ENCODE measurements around the gene AFG1L.
"Not testable (repeated sequence)": the region's sequence is repeated elsewhere in the genome, so short reads cannot be mapped to it uniquely, and the experiment has no call there.

AFG1L gene

DNA sequence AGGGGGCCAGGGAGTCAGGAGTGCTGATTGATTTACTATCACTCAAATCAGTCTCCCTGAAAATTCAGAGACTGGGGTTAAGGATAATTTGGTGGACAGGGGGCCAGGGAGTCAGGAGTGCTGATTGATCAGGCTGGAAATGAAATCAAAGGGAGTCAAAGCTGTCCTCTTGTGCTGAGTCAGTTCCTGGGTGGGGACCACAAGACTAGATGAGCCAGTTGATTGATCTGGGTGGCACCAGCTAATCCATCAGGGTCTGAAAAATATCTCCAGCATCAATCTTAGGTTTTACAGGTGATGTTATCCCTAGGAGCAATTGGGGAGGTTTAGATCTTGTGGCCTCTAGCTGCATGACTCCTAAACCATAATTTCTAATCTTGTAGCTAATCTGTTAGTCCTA is 6.1 kb upstream of the AFG1L start:
- DNase-seq (ENCODE audit: low read depth in 1 of 2, low spot score in 1 of 2): no peak

DNA sequence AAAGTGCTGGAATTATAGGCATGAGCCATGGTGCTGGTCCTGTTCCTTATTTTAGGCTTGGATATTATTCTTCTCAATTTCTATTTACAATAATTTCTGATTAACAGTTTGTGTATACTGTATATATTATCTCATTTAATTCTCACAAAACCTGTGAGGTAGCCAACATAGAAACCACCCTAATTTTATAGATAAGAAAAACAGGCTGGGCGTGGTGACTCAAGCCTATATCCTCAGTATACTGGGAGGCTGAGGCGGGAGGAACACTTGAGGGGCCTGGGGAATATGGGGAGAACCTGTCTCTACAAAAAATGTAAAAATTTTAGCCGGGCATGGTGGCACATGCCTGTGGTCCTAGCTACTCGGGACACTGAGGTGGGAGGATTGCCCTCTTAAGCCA is 3.8 kb upstream of the AFG1L start:
- DNase-seq (ENCODE audit: low read depth in 1 of 2, low spot score in 1 of 2): no peak

DNA sequence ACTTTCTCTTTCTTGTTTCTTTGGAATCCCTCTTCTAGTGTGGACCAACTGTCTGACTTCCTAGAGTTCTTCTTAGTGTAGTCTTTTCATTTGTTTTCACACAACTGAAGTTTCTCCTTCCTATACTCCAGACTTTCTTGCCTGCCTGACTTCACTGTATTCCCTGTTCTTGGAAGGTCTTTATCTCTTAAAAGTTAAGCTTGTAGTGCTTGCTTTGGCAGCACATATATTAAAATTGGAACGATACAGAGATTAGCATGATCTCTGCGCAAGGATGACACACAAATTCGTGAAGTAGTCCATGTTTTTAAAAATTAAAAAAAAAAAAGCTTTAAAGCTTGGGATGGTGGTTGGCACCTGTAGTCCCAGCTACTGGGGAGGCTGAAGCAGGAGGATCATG is 2.3 kb upstream of the AFG1L start:
- not testable (repeated sequence) for DNase-seq (ENCODE audit: low read depth in 1 of 2, low spot score in 1 of 2)

DNA sequence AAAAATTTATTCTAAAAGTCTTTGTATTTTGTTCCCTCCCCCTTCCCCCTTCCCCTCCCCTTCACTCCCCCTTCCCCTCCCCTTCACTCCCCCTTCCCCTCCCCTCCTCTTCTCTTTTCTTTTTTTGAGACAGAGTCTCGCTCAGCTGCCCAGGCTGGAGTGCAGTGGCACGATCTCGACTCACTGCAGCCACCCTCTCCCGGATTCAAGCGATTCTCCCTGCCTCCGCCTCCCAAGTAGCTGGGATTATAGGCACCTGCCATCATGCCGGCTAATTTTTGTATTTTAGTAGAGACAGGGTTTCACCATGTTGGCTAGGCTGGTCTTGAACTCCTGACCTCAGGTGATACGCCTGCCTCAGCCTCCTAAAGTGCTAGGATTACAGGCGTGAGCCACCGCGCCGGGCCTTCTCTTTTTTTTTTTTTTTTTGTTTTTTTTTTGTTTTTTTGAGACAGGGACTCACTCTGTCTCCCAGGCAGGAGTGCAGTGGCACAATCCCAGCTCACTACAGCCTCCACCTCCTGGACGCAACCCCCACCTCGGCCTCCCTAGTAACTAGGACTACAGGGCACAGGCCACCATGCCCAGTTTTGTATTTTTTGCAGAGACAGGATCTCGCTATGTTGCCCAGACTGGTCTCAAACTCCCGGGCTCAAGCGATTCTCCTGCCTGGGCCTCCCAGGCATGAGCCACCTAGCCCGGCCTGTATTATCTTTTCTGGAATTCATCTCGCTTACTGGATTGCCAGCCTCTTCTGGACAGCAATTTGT is 1.1 kb upstream of the AFG1L start:
- no peak for DNase-seq (ENCODE audit: low read depth in 1 of 2, low spot score in 1 of 2)

DNA sequence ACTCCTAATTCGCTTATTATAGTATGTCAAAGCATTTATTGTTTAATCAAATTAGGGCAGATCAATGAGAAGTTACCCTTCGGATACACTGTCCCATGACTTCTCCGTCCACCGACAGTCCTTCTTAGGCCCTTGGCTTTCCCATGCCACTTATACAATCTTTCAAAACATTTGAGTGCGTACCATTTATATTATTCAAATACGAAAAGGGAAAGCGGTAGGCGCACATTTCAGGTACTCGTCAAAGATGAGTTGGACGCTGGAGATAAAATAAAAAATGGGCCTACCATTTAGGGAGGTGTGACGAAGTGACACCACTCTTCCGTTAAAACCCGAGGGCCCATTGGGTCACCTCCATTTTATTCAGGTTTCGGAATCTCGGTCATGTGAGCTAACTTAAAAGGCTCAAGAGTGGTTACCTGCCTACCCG is 542 bp upstream of the AFG1L start:
- DNase-seq (ENCODE audit: low read depth in 1 of 2, low spot score in 1 of 2): no peak

DNA sequence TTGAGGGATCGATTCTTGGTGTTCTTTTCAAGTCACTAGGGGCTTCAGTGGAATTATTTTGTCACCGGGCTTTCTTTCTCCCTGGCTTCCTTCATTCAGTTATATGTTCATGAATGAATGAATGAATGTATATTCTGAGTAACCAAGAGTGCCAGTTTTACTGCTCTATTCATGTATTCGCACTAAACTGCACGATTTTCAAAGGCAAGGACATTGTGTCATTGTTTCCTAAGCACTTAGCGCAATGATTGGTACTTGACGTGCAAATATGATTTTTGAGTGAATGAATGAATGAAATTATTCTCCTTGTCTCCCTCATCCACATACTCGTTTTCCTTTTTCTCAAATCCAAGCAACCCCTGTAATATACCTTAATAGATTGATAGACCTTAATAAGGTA is 822 bp downstream of the AFG1L start:
- DNase-seq (ENCODE audit: low read depth in 1 of 2, low spot score in 1 of 2): no peak

DNA sequence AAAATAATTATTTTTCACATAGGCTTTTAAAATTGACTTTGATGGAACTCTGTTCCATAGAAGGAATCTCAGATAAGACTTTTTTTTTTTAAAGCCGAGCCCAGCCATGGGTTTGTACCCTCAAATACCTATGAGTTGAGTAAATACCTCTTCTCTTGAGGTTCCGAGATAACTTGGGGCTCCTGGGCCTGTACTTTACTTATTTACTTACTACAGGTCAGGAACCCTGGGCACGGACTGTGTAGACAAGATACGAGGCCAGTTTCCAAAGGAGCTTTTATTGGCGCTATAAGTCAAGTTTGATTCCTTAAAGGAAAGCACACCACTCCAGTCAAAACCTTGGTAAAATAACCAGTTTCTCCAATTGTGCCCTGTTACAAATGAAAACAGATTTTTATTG is 7.5 kb downstream of the AFG1L start:
- DNase-seq (ENCODE audit: low read depth in 1 of 2, low spot score in 1 of 2): no peak

DNA sequence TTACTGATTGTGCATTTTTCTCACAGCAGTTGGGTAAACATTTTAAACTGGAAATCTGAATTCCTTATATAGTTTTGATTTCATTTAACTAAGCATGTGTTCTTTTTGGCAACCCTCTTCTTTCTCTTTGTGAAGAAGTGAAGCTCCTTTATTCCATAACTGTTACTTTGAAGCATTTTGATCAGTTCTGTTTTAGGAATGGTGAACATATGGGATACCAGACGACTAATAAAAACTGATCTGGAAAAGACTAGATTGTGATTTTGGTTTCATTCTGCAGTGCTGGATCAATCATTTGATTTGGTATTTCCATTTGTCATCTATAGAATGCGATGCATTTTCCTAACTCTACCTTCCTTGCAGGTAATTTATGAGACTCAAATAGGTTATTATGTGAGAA is 9.8 kb downstream of the AFG1L start:
- no peak for DNase-seq (ENCODE audit: low read depth in 1 of 2, low spot score in 1 of 2)

DNA sequence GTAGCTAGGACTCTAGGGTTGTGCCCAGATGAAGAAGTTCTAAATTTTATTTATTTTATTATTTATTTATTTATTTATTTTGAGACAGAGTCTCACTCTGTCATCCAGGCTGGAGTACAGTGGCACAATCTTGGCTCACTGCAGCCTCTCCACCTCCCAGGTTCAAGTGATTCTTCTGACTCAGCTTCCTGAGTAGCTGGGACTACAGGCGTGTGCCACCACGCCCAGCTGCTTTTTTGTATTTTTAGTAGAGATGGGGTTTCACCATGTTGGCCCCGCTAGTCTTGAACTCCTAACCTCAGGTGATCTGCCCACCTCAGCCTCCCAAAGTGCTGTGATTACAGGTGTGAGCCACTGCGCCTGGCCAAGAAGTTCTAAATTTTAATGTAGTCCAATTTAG is 13.8 kb downstream of the AFG1L start:
- DNase-seq (ENCODE audit: low read depth in 1 of 2, low spot score in 1 of 2): not testable (repeated sequence)

DNA sequence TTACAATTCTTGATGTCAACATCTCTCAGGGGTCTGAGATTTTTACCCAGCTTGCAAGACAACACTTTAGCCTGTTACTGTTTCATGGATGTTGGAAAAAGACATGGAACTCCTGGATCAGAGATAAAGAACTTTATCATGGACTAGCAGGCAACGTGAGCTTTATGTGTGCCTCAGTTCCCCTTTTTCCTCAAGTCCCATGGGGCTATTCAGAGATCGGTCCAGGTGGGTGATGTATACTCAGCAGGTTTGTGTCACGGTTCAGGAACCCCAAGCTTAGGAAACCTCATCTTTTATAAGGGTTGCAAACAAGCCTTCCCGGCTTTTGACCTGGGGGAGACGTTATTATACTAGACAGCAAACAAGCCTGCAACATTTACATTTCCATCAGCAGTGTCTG is 15.0 kb downstream of the AFG1L start:
- DNase-seq (ENCODE audit: low read depth in 1 of 2, low spot score in 1 of 2): no peak

DNA sequence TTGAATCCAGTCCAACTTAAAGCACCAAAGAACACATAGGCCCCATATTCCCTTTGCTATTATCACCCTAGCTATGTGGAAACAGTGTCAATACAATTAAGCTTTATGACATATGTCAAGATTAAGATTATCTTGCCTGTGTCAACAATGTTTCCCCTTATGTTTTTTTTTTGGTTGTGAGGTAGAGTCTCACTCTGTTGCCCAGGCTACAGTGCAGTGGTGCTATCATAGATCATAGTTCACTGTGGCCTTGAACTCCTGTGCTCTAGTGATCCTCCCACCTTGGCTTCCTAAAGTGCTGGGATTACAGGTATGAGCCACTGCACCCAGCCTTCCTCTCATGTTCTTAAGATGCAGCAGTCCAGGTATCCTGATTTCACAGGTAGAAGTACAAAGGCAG is 17.8 kb downstream of the AFG1L start:
- DNase-seq (ENCODE audit: low read depth in 1 of 2, low spot score in 1 of 2): no peak

DNA sequence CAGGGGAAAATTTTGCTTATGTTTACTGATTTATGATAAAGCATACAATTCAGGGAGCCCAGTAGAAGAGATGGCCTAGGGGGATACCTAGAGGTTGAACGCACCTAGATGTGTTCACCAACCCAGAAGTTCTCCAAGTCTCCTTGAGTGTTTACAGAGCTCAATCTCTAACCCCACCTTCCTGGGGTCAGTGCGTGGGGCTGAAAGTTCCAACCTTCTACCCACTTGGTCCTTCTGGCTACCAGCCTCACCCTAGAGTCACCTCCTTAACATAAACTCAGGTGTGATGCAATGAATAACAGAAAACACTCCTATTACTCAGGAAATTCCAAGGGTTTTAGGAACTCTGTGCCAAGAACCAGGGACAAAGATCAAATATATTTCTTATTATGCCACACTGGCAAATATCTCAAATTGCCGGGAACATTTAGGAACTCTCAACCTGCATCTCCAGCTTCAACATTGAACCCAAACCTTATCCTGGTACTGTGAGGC is 26.4 kb downstream of the AFG1L start:
- no peak for DNase-seq (ENCODE audit: low read depth in 1 of 2, low spot score in 1 of 2)

DNA sequence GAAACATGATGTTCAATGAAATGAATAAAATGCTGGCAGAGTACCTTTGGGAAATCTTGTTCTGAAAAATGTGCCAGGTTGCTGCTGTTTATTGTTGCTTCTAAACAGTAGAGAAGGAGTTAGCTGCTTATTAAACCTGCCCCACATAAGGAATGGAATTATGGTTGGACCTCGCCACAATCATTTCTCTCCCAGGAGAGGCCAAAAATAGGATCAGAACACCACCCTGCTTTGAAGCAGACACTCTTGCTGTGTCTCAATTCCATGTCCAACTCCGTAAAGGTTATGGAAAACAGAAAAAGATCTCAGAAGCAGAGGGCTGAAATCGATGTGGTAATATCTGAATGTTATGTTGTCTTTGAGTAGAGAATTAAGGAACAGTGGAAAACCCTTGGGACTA is 27.9 kb downstream of the AFG1L start:
- DNase-seq (ENCODE audit: low read depth in 1 of 2, low spot score in 1 of 2): no peak

DNA sequence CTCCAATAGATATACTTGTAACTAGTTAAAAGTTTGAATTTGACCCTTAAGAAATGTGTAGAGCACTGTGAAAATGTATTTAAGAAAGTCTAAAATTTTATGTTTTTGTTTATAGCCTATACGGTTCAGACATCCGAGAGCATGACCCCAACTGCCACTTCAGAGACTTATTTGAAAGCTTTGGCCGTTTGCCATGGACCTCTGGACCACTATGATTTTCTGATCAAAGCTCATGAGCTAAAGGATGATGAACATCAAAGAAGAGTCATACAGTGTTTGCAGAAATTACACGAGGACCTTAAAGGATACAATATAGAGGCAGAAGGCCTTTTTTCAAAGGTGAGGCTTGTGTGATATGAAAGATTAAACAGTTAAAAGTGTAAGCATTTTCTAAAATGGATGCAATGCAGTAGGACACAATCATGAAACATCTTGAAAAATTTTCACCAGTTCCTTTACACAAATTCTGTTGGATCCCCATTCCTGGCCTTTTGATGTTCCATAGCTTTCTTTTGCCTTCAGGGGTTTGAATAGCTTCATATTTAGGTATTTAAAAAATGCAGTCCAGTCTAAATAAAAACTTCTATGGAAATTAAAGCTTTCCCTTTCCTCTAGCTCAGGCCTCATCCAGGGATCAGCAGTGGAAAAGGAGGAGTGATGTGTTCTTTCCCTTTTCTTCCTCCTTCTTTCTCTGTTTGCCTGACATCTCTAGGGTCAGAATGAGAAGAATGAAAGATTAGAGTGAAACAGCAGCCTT is 29.0 kb downstream of the AFG1L start:
- DNase-seq (ENCODE audit: low read depth in 1 of 2, low spot score in 1 of 2): no peak

DNA sequence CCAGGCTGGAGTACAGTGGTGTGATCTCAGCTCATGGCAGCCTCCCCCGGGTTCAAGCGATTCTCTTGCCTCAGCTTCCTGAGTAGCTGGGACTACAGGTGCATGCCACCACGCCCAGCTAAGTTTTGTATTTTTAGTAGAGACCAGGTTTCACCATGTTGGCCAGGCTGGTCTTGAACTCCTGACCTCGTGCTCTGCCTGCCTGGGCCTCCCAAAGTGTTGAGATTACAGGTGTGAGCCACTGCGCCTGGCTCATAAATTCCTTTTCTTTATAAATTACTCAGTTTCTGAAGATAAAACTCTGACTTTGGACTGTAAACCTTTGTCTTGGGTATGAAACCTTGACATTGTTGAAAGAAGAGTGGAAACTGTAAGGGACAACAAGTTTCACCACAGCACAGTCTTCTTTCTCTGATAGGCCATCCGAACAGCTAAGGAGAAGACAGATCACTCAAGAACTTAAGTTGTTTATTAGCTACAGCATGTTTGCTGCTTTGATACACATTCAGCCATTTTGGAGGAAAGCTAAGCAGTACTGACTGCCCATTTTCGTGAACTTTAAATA is 35.4 kb downstream of the AFG1L start:
- DNase-seq (ENCODE audit: low read depth in 1 of 2, low spot score in 1 of 2): not testable (repeated sequence)

DNA sequence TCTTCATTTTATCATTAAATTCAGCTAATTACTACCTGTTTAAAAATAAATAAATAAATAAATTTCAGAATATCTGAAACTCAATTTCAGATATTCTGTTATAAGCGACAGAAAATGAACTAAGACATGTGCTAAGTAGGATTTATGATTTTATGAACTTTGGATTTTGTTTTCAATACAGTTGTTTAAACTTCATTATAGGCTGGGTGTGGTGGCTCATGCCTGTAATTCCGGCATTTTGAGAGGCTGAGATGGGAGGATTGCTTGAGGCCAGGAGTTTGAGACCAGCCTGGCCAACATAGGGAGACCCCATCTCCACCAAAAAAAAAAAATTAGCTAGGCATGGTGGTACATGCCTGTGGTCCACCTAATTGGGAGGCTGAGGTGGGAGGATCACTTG is 36.0 kb downstream of the AFG1L start:
- DNase-seq (ENCODE audit: low read depth in 1 of 2, low spot score in 1 of 2): no peak

DNA sequence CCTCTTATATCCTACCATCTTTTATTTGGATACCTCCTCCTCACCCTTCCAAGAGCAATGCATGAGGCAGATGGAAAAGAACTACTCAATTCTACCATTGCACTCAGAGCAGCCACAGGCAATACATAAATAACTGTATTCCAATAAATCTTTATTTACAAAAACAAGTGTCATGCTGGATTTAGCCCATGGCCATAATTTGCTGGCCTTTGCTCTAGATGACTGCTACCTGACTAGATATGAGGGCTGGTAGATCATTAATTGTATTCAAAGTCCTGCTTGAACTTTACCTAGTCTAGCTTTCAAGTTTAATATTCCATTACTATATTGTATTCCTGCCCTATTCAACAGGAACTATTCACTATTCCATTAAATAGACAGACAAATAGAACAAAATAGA is 37.1 kb downstream of the AFG1L start:
- no peak for DNase-seq (ENCODE audit: low read depth in 1 of 2, low spot score in 1 of 2)

DNA sequence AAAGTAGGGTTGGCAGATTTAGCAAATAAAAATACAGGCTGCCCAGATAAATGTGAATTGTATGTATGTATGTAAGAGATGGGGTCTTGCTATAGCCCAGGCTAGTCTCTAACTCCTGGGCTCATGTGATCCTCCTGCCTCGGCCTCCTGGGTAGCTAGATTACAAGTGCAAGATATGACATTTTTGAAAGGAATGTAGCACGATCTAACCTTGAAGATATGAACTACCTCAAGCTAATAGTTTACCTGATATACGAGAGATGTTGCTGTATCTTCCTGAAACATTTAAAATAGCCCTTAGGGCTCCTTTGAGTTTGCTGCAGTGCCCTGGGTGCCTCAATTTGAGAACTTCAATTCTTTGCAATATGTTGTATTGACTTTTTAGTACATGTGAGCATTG is 42.1 kb downstream of the AFG1L start:
- no peak for DNase-seq (ENCODE audit: low read depth in 1 of 2, low spot score in 1 of 2)

DNA sequence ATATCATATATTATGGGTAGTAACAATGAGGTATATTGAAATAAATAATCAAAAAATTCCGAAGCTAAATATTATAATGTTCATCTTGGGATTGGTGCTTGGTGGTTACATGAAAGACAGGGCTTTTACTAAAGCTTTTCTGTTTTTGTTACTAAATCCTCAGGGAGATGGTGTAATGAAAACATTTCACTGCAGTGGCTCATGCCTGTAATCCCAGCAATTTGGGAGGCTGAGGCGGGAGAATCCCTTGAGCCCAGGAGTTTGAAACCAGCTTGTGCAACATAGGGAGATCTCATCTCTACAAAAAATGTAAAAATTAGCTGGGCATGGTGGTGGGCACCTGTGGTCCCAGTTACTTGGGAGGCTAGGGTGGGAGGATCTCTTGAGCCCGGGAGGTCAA is 42.9 kb downstream of the AFG1L start:
- DNase-seq (ENCODE audit: low read depth in 1 of 2, low spot score in 1 of 2): no peak

DNA sequence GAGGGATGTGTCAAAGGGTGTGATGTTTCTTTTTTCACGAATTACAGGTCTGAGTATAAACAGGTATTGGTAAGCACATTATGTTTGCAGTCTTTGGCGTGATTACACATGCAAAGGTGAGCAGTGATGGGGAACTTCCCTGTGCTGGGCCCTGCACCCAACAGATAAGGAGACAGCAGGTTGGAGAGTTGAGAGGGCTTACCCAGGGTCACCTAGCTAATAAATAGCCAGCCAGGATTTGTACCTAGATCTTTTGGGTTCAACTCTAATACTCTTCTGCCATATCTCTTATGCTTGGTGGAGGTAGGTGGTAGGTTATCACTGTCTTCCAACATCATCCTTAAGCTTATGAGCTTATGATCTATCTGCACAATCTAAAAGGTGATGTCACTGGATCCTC is 46.5 kb downstream of the AFG1L start:
- no peak for DNase-seq (ENCODE audit: low read depth in 1 of 2, low spot score in 1 of 2)

DNA sequence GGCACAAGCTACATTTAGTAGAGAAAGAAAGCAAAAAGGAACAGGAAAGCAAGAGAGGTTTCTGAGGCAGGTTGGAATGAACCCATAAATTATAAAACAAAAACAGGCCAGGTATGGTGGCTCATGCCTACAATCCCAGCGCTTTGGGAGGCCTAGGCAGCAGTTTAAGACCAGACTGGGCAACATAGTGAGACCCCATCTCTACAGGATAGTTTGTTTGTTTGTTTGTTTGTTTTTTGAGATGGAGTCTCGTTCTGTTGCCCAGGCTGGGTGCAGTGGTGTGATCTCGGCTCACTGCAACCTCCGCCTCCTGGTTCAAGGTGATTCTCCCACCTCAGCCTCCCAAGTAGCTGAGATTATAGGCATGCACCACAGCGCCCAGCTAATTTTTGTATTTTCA is 49.0 kb downstream of the AFG1L start:
- no peak for DNase-seq (ENCODE audit: low read depth in 1 of 2, low spot score in 1 of 2)

DNA sequence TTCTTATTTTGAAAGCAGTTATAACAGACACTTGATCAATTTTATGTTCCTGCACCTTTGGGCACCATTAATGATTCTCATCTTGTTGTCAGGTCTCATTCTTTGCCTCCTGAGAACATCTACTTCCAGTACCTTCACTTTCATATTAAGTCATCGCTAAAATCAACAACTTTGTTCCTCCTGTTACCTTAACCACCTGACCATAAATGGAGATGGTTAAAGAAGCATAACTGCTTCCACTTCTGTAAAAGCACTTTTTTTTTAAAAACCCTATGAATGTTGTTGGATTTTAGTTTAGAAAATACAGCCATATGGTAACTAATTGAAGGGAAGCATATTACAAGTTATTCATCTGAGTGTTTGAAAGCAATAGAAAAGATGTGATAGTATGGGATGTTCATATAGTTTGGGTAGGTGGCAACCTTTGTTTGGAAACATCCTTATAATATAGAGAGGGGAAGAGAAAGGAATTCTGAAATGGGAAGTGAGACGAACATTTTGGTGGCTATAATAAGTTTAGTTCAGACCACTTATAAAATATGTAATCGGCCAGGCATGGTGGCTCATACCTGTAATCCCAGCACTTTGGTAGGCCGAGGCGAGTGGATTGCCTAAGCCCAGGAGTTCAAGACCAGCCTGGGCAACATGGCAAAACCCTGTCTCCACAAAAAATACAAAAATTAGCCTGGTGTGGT is 53.9 kb downstream of the AFG1L start:
- DNase-seq (ENCODE audit: low read depth in 1 of 2, low spot score in 1 of 2): no peak
